GM12892 (cell line): Measurements from ENCODE around the gene TAF3.

Experiments used
- POLR2A ChIP-seq: IDR thresholded peaks from 2 replicates; pipeline ENCODE4 v1.6.1; 2011; ENCODE audit warnings: low read depth, low read length, control low read depth
- POLR2AphosphoS5 ChIP-seq: IDR thresholded peaks from 2 replicates; pipeline ENCODE4 v1.6.1; 2011; ENCODE audit warnings: low read depth, low read length, control low read depth
- TAF1 ChIP-seq: IDR thresholded peaks from 2 replicates; pipeline ENCODE4 v1.6.1; 2011; ENCODE audit warnings: low read depth, mild to moderate bottlenecking, control low read depth, low read length, borderline replicate concordance

DNA sequence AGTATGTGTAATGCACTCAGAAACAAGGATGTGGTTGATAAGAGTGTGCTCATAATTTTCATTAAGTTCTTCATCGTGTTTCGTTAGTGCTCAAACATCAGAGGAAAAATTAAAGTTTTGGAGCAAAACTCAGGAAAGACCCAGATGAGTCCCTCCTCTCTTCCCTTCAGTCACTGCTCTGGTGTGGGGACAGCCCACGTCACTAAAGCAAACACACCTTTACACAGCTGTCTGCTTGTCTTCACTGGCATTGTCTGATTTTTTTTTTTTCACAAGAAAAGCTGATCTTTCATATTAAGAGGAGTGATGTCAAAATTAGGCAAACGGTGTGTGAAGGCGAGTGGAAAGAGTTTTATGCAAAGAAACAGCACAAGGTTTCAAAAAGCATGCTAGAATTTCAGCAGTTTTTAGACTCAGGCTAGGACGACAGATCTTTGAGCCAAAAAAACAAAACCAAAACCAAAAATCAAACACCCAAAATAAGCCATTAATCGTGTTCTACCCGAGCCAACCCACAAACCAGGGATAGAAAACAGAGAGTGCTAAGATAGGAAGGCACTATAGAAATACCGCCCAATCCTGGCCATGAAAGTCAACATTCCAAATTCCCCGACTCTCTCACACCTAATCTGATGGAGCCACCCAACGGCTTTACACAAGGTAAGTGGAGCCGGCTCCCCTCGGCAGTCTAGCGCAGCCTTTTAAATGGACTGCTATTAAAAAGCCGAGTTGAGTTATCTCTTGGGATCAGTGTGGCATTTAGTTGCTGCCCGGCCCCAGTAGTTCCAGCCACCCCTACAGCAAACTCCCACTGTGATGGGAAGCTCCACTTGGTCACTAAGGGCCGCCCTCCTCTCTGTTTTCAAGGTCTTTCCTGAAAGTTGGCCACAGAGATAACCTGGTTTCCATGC, 208.3 kb downstream of the TAF3 start:
- TF ChIP-seq POLR2AphosphoS5 (no peak), POLR2A (no peak), TAF1 (no peak)
